RWPE2 (cell line): ENCODE results near the gene LRFN4.

Experiments
- ATAC-seq: fragments of 200-7000 bp; cut with Tn5 transposase; 3 replicates; pipeline ENCODE4 v1.9.1; 2021; ENCODE audit warnings: low read depth
- DNase-seq: peaks from one replicate; pipeline ENCODE4 v3.0.0-alpha.2; 2020; ENCODE audit warnings: low spot score
- H3K27ac ChIP-seq: fragments of 450-650 bp; 2 replicates; pipeline ENCODE4 v1.5.1; 2017; ENCODE audit warnings: mild to moderate bottlenecking; ENCODE audit not compliant: poor library complexity, severe bottlenecking
- H3K27me3 ChIP-seq: fragments of 250-450 bp; sonication (Bioruptor Pico); 2 replicates; pipeline ENCODE4 v1.5.1; 2021; ENCODE audit warnings: mild to moderate bottlenecking, moderate library complexity; ENCODE audit not compliant: insufficient read depth, poor library complexity, severe bottlenecking
- H3K36me3 ChIP-seq: fragments of 250-450 bp; sonication (Bioruptor Pico); 2 replicates; pipeline ENCODE4 v1.5.1; 2020; ENCODE audit warnings: low read depth, mild to moderate bottlenecking, moderate library complexity
- H3K4me1 ChIP-seq: fragments of 250-450 bp; sonication (Bioruptor Pico); 2 replicates; pipeline ENCODE4 v1.5.1; 2021; ENCODE audit warnings: mild to moderate bottlenecking, moderate library complexity; ENCODE audit not compliant: insufficient read depth, poor library complexity, severe bottlenecking
- H3K4me3 ChIP-seq: fragments of 250-450 bp; sonication (Bioruptor Pico); 2 replicates; pipeline ENCODE4 v1.5.1; 2021; ENCODE audit warnings: mild to moderate bottlenecking, moderate library complexity; ENCODE audit not compliant: severe bottlenecking
- H3K9me3 ChIP-seq: fragments of 250-450 bp; sonication (Bioruptor Pico); 2 replicates; pipeline ENCODE4 v1.5.1; 2021; ENCODE audit warnings: mild to moderate bottlenecking, moderate library complexity; ENCODE audit not compliant: severe bottlenecking
- CTCF ChIP-seq: fragments of 450-650 bp; IDR thresholded peaks from one replicate; pipeline ENCODE4 v1.5.1; 2017; ENCODE audit warnings: mild to moderate bottlenecking, moderate library complexity; ENCODE audit not compliant: poor library complexity, severe bottlenecking

LRFN4 gene

GRCh38 chr11:66869567-66869870 lies 12.7 kb downstream of the LRFN4 start:
- H3K4me1 ChIP-seq = no peaks in the 10 kb centered on the region
- no peak overlapping the region for H3K4me3 ChIP-seq
- no peak for ATAC-seq
- H3K27me3 ChIP-seq = no peaks in the 10 kb centered on the region
- no peak for DNase-seq
- no peak for TF ChIP-seq CTCF
- peaks cover 4% of the 10 kb centered on the region; the same call in 1 of the 2 replicates for H3K36me3 ChIP-seq
- H3K27ac ChIP-seq = no peak overlapping the region
- no peaks in the 10 kb centered on the region for H3K9me3 ChIP-seq

- no peak for TF ChIP-seq CTCF
- H3K27ac ChIP-seq = no peak overlapping the region
- DNase-seq (peak; percentile 59), ATAC-seq (no peak)
- peaks cover 4% of the 10 kb centered on the region; the same call in 1 of the 2 replicates for H3K36me3 ChIP-seq
- no peaks in the 10 kb centered on the region for H3K27me3 ChIP-seq
- H3K4me1 ChIP-seq = no peaks in the 10 kb centered on the region
- H3K9me3 ChIP-seq = no peaks in the 10 kb centered on the region
- H3K4me3 ChIP-seq = no peak overlapping the region
Observed at GRCh38 chr11:66870131-66870530, 13.3 kb downstream of the LRFN4 start.

GRCh38 chr11:66870616-66871520 lies 14.0 kb downstream of the LRFN4 start:
- H3K36me3 ChIP-seq = peaks cover 4% of the 10 kb centered on the region; the same call in 1 of the 2 replicates
- no peak for ATAC-seq
- DNase-seq = peak; percentile 65
- no peaks in the 10 kb centered on the region for H3K27me3 ChIP-seq
- no peak overlapping the region for H3K4me3 ChIP-seq
- no peaks in the 10 kb centered on the region for H3K9me3 ChIP-seq
- H3K4me1 ChIP-seq = no peaks in the 10 kb centered on the region
- no peak overlapping the region for H3K27ac ChIP-seq
- TF ChIP-seq CTCF = no peak

- ATAC-seq = no peak
- Histone ChIP-seq H3K36me3 (peaks cover 4% of the 10 kb centered on the region; the same call in 1 of the 2 replicates), H3K9me3 (no peaks in the 10 kb centered on the region), H3K27me3 (no peaks in the 10 kb centered on the region), H3K4me3 (no peak overlapping the region), H3K4me1 (no peaks in the 10 kb centered on the region), H3K27ac (no peak overlapping the region)
- DNase-seq = no peak
- no peak for TF ChIP-seq CTCF
Observed at GRCh38 chr11:66871521-66871901, 14.6 kb downstream of the LRFN4 start.

GRCh38 chr11:66874232-66874631 lies 17.4 kb downstream of the LRFN4 start:
- DNase-seq (no peak), ATAC-seq (no peak)
- no peaks in the 10 kb centered on the region for H3K27me3 ChIP-seq
- no peak for TF ChIP-seq CTCF
- H3K36me3 ChIP-seq = peaks cover 4% of the 10 kb centered on the region; the same call in 1 of the 2 replicates
- no peaks in the 10 kb centered on the region for H3K9me3 ChIP-seq
- no peak overlapping the region for H3K27ac ChIP-seq
- H3K4me1 ChIP-seq = peaks cover 9% of the 10 kb centered on the region
- no peak overlapping the region for H3K4me3 ChIP-seq
